Measurements from ENCODE around the gene TBC1D3B.
"Not testable (repeated sequence)": the region's sequence is repeated elsewhere in the genome, so short reads cannot be mapped to it uniquely, and the experiment has no call there.

GRCh38 chr17:36220737-36221580 lies 44.5 kb upstream of the TBC1D3B start:
- not testable (repeated sequence) for TF ChIP-seq CTCF, POLR2A (IDR thresholded peaks at IDR 0.05)

Measured in testis (tissue), 2 donors.